Activated CD8-positive, alpha-beta T cell treated with anti-CD3 and anti-CD28 coated beads for 36 hours (primary cell): Measurements from ENCODE around the gene TMC3. TPM values are rescaled to one million over a fixed set of nuclear protein-coding genes. Genes with fewer than 3 reads are reported as not detected.

ENCODE experiments used
- ATAC-seq: fragments of 200-7000 bp; cut with Tn5 transposase; one replicate; pipeline ENCODE4 v1.10.0; 2021; ENCODE audit warnings: mild to moderate bottlenecking, moderate library complexity
- CTCF ChIA-PET: fragments of 350-600 bp; sonication (Branson Sonifier 250); formaldehyde crosslinking; loops from one replicate; lab custom pipeline; 2021; ENCODE audit warnings: antibody characterized with exemption; lab: Charles Lee
- POLR2A ChIA-PET: fragments of 350-600 bp; sonication (Branson Sonifier 250); formaldehyde crosslinking; loops from one replicate; lab custom pipeline; 2021; ENCODE audit warnings: antibody characterized with exemption; lab: Charles Lee
- DNase-seq: peaks from one replicate; pipeline ENCODE4 v3.0.0-alpha.2; 2020
- H3K27ac Mint-ChIP-seq: one replicate; pipeline ENCODE4 v1.8.0; 2021; ENCODE audit warnings: mild to moderate bottlenecking, mixed read lengths
- H3K27me3 Mint-ChIP-seq: one replicate; pipeline ENCODE4 v1.8.0; 2021; ENCODE audit warnings: mixed read lengths
- H3K36me3 Mint-ChIP-seq: one replicate; pipeline ENCODE4 v1.8.0; 2021; ENCODE audit warnings: low read depth, mixed read lengths
- H3K4me1 Mint-ChIP-seq: one replicate; pipeline ENCODE4 v1.8.0; 2021; ENCODE audit warnings: low read depth, mixed read lengths
- H3K4me3 Mint-ChIP-seq: one replicate; pipeline ENCODE4 v1.8.0; 2021; ENCODE audit warnings: mild to moderate bottlenecking, moderate library complexity, mixed read lengths
- H3K9me3 Mint-ChIP-seq: one replicate; pipeline ENCODE4 v1.8.0; 2021; ENCODE audit warnings: mixed read lengths
- intact Hi-C: fragments of 100-400 bp; cut with micrococcal nuclease; formaldehyde crosslinking; loops from one replicate; pipeline ENCODE4 v1.10.0; 2022
- total RNA-seq, 2 experiments: library from RNA; stranded (reverse); gene quantifications; one replicate each; pipeline ENCODE4 v1.2.3, GENCODE V29; 2021
- TF ChIP-seq, protein P1 (sequence below): fragments of 200-600 bp; IDR thresholded peaks from one replicate; pipeline ENCODE4 v1.8.0; 2022; ENCODE audit warnings: antibody characterized with exemption, mild to moderate bottlenecking

TMC3 gene
- total RNA-seq, 2 experiments from 2014 or later, result not detected

DNA sequence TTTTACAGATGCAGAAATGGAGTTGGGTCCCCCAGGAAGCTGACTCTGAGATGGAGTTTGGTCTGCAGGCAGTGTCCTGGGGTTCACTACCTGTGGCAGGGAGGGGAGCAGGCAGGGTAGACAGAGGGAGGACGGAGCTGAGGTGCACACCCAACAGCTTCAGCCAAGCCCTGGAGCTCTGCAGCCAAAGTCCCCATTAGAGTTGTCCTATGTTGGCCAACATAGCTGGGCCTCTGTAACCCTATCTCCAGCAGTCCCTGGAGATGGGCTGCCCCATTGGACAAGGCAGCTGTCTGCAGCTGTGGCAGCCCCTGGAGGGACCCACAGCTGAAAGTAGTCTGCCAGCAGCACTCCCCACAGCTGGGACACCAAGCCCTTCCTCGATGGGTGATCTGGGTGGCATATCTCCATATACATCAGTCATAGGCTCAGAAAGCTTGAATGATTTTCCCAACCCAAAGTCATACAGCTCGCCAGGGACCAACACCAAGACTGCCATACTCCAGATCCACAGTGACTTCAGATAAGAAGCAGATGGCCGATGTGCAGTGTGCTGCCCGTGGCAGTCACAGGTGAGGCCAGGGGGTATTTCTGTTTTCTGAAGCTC lies 82.0 kb downstream of the TMC3 start:
- no peak for ATAC-seq
- Mint-ChIP-seq H3K4me3 (peak overlapping the region; percentile 98), H3K4me1 (peaks cover 86% of the 10 kb centered on the region), H3K36me3 (peaks cover 43% of the 10 kb centered on the region), H3K9me3 (peaks cover 13% of the 10 kb centered on the region), H3K27ac (peak overlapping the region; percentile 98), H3K27me3 (no peaks in the 10 kb centered on the region)
- intact Hi-C loops, result loop anchor here (10.0 kb wide), 2 partner anchors 297 to 1243 kb away; no protein-coding TSS in a partner anchor
- DNase-seq, result no peak
- TF ChIP-seq, protein P1, sequence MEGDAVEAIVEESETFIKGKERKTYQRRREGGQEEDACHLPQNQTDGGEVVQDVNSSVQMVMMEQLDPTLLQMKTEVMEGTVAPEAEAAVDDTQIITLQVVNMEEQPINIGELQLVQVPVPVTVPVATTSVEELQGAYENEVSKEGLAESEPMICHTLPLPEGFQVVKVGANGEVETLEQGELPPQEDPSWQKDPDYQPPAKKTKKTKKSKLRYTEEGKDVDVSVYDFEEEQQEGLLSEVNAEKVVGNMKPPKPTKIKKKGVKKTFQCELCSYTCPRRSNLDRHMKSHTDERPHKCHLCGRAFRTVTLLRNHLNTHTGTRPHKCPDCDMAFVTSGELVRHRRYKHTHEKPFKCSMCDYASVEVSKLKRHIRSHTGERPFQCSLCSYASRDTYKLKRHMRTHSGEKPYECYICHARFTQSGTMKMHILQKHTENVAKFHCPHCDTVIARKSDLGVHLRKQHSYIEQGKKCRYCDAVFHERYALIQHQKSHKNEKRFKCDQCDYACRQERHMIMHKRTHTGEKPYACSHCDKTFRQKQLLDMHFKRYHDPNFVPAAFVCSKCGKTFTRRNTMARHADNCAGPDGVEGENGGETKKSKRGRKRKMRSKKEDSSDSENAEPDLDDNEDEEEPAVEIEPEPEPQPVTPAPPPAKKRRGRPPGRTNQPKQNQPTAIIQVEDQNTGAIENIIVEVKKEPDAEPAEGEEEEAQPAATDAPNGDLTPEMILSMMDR, result no peak
- POLR2A ChIA-PET, result interaction anchor here (0.8 to 5.0 kb wide), 5 partner anchors 10 to 26 kb away, joined by 3 to 42 read pairs (median 6); no protein-coding TSS in a partner anchor
- CTCF ChIA-PET, result interaction anchor here (0.7 to 7.7 kb wide), 9 partner anchors 9 to 1227 kb away, joined by 3 to 90 read pairs (median 8); no protein-coding TSS in a partner anchor

DNA sequence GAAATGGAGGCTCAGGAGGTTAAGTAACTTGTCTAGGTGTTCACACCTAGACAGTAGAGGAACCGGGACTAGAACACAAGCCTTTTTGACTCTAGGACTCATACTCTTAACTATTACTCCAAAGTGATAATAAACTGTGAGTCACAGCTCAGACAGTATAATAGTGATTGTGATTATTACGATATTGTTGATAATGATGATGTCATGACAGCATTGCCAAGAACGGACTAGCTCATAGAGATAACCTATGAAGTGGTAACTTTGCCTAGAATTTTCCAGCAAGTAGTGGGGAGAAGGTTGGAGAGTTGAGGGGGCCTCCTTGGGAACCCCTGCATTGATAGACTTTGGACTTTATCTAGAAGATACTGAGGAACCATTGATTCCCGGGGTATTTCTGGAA lies 84.1 kb downstream of the TMC3 start:
- intact Hi-C loops, result loop anchor here (10.0 kb wide), 2 partner anchors 295 to 1245 kb away; no protein-coding TSS in a partner anchor
- ChIA-PET CTCF (interaction anchor here (1.4 to 7.7 kb wide), 7 partner anchors 9 to 110 kb away, joined by 3 to 90 read pairs (median 12); no protein-coding TSS in a partner anchor), POLR2A (interaction anchor here (0.9 to 5.0 kb wide), 4 partner anchors 9 to 24 kb away, joined by 3 to 42 read pairs (median 6); no protein-coding TSS in a partner anchor)
- no peak overlapping the region for H3K4me3 Mint-ChIP-seq
- H3K36me3 Mint-ChIP-seq, result peaks cover 48% of the 10 kb centered on the region
- TF ChIP-seq, protein P1, result no peak
- H3K9me3 Mint-ChIP-seq, result peaks cover 15% of the 10 kb centered on the region
- DNase-seq (no peak), ATAC-seq (no peak)
- peak overlapping the region; percentile 69 for H3K27ac Mint-ChIP-seq
- H3K4me1 Mint-ChIP-seq, result peaks cover 91% of the 10 kb centered on the region
- no peaks in the 10 kb centered on the region for H3K27me3 Mint-ChIP-seq

DNA sequence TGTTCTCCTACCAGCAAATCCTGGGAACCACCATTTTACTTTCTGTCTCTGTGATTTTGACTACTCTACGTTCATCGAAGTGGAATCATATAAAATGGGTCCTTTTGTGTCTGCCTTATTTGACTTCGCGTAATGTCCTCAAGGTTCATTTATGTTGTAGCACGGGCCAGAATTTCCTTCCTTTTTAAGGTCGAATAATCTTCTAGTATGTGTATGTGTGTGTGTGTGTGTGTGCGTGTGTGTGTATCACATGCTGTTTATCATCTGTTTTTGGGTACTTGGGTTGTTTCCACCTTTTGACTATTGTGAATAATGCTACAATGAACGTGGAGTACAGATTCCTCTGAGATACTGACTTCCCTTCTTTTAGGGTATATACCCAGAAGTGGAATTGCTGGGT lies 85.4 kb downstream of the TMC3 start:
- TF ChIP-seq, protein P1, result no peak
- peaks cover 46% of the 10 kb centered on the region for H3K36me3 Mint-ChIP-seq
- intact Hi-C loops, result no loop called here

DNA sequence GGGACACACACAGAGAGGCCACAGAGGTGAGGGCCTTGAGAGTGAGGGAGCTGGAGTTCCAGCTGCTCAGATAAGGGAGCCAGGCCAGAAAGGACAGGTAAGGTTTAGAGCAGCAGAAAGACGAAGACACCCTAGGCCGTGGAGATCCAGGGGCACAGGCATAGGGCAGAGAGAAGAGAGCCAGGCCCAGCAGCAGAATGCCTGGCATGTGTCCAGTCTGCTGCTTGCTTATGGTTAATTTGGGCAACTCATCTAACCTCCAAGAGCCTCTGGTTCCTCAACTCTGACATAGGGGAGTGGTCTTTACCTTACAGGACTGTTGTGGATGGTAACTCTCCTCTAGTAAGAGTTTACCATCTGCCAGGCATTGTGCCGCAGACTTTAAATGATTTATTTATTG lies 86.0 kb downstream of the TMC3 start:
- intact Hi-C loops, result no loop called here

More for the DNA sequence above, 85.4 kb downstream of the TMC3 start:
- Mint-ChIP-seq H3K27ac (peak overlapping the region; percentile 61), H3K27me3 (no peaks in the 10 kb centered on the region), H3K4me3 (no peak overlapping the region), H3K9me3 (peaks cover 15% of the 10 kb centered on the region), H3K4me1 (peaks cover 87% of the 10 kb centered on the region)
- no peak for DNase-seq
- ChIA-PET CTCF (no interaction called here), POLR2A (no interaction called here)
- no peak for ATAC-seq

More for the DNA sequence above, 86.0 kb downstream of the TMC3 start:
- Mint-ChIP-seq H3K27ac (peak overlapping the region; percentile 97), H3K27me3 (no peaks in the 10 kb centered on the region), H3K4me1 (peaks cover 85% of the 10 kb centered on the region), H3K36me3 (peaks cover 46% of the 10 kb centered on the region), H3K9me3 (peaks cover 15% of the 10 kb centered on the region), H3K4me3 (no peak overlapping the region)
- TF ChIP-seq, protein P1, result no peak
- ChIA-PET POLR2A (interaction anchor here (1.1 to 2.8 kb wide), 4 partner anchors 11 to 21 kb away, joined by 3 to 37 read pairs (median 4); no protein-coding TSS in a partner anchor), CTCF (interaction anchor here (2.6 to 3.0 kb wide), 2 partner anchors 12 to 22 kb away, joined by 21 to 40 read pairs; no protein-coding TSS in a partner anchor)
- ATAC-seq (no peak), DNase-seq (no peak)
